Keratinocyte (primary cell): ENCODE data around the gene NRARP. TPM values are rescaled to one million over a fixed set of nuclear protein-coding genes. Genes with fewer than 3 reads are reported as not detected.

Experiments used
- DNase-seq: peaks from one replicate; pipeline ENCODE4 v3.0.0-alpha.2; 2011; ENCODE audit warnings: low read depth, missing footprints, low spot score
- FAIRE-seq: peaks from 2 replicates; lab custom pipeline; 2011; peaks lifted over from hg19 to GRCh38; lab: Jason Lieb, UNC
- H2AFZ ChIP-seq: 2 replicates; pipeline ENCODE4 v1.6.0; 2012; ENCODE audit warnings: low read length, control low read depth, inconsistent platforms; ENCODE audit not compliant: control insufficient read depth
- H3K27ac ChIP-seq: 2 replicates; pipeline ENCODE4 v1.5.1; 2011; ENCODE audit warnings: low read length; ENCODE audit not compliant: control insufficient read depth, insufficient read depth
- H3K27me3 ChIP-seq: 3 replicates; pipeline ENCODE4 v1.6.0; 2011; ENCODE audit warnings: low read length; ENCODE audit not compliant: control insufficient read depth, insufficient read depth; ENCODE audit errors: extremely low read depth
- H3K36me3 ChIP-seq, 2 experiments: 2 replicates in 1 of 2; 3 replicates in 1 of 2; pipeline ENCODE4 v1.5.1; 2011; ENCODE audit warnings: low read length in 2 of 2, mild to moderate bottlenecking in 1 of 2; ENCODE audit not compliant: control insufficient read depth in 2 of 2, insufficient read depth in 2 of 2; ENCODE audit errors: extremely low read depth in 1 of 2
- H3K4me1 ChIP-seq: 3 replicates; pipeline ENCODE4 v1.5.1; 2011; ENCODE audit warnings: low read length; ENCODE audit not compliant: control insufficient read depth, insufficient read depth; ENCODE audit errors: extremely low read depth
- H3K4me2 ChIP-seq: 3 replicates; pipeline ENCODE4 v1.6.0; 2011; ENCODE audit warnings: low read depth, low read length; ENCODE audit not compliant: control insufficient read depth, insufficient read depth; ENCODE audit errors: extremely low read depth
- H3K4me3 ChIP-seq, 3 experiments: fragments of 200-600 bp in 1 of 3; sonication (generic) in 1 of 3; 2 replicates in 2 of 3; 3 replicates in 1 of 3; pipeline ENCODE4 v1.5.1; 2011 to 2016; ENCODE audit warnings: low read length in 3 of 3, mild to moderate bottlenecking in 3 of 3, control low read depth in 2 of 3, inconsistent platforms in 1 of 3, low read depth in 1 of 3, mixed read lengths in 1 of 3, mixed run types in 1 of 3, moderate library complexity in 1 of 3; ENCODE audit not compliant: control insufficient read depth in 2 of 3, insufficient read depth in 2 of 3; ENCODE audit errors: extremely low read depth in 1 of 3
- H3K79me2 ChIP-seq: 2 replicates; pipeline ENCODE4 v1.6.0; 2012; ENCODE audit warnings: low read length; ENCODE audit not compliant: control insufficient read depth, insufficient read depth
- H3K9ac ChIP-seq: 3 replicates; pipeline ENCODE4 v1.6.0; 2011; ENCODE audit warnings: low read length; ENCODE audit not compliant: control insufficient read depth, insufficient read depth; ENCODE audit errors: extremely low read depth
- H3K9me1 ChIP-seq: 3 replicates; pipeline ENCODE4 v1.6.0; 2011; ENCODE audit warnings: low read length; ENCODE audit not compliant: control insufficient read depth, insufficient read depth; ENCODE audit errors: extremely low read depth
- H3K9me3 ChIP-seq: 2 replicates; pipeline ENCODE4 v1.5.1; 2012; ENCODE audit warnings: low read depth, low read length; ENCODE audit not compliant: control insufficient read depth
- H4K20me1 ChIP-seq: 3 replicates; pipeline ENCODE4 v1.6.0; 2011; ENCODE audit warnings: low read length; ENCODE audit not compliant: control insufficient read depth, insufficient read depth; ENCODE audit errors: extremely low read depth
- EZH2 ChIP-seq: IDR thresholded peaks from one replicate; pipeline ENCODE4 v1.6.1; 2012; ENCODE audit warnings: inconsistent platforms, mild to moderate bottlenecking, low read length, moderate library complexity
- dilution Hi-C: fragments of 300-500 bp; cut with MboI; formaldehyde crosslinking; loops from one replicate; pipeline ENCODE4 v1.7.0; 2020; ENCODE audit warnings: low sequenced_read_pairs; ENCODE audit not compliant: extremely low pct_ligation_motif_present
- polyA plus RNA-seq, 5 experiments: library from polyadenylated mRNA; depleted of rRNA in 3 of 5; stranded (reverse) in 3 of 5; stranded (forward) in 1 of 5; unstranded in 1 of 5; fragments of >200 nt; gene quantifications; 1 replicate in 1 of 5; 2 replicates in 3 of 5; 3 replicates in 1 of 5; pipeline versions ENCODE4 v1.2.1 to v1.2.3, GENCODE V29; 2011 to 2012; ENCODE audit warnings: missing spikeins in 2 of 5, low read depth in 1 of 5, low replicate concordance in 1 of 5
- TF ChIP-seq, protein P1 (sequence below), 3 experiments: IDR thresholded peaks in 1 of 3; conservative IDR thresholded peaks in 1 of 3; optimal IDR thresholded peaks in 1 of 3; 2 replicates in 2 of 3; 3 replicates in 1 of 3; pipeline versions ENCODE3 to v1.5.1; 2011; ENCODE audit warnings: low read length in 3 of 3, mild to moderate bottlenecking in 3 of 3, moderate library complexity in 2 of 3, control low read depth in 1 of 3, inconsistent platforms in 1 of 3; ENCODE audit not compliant: insufficient read depth in 2 of 3; ENCODE audit errors: extremely low read depth in 1 of 3

NRARP gene
- polyA plus RNA-seq, 1 donor (not counting 4 experiments of a cell fraction or from before 2014, with no cell fraction given) = 2.4 TPM

GRCh38 chr9:137311171-137311985 is 9.3 kb upstream of the NRARP start:
- Histone ChIP-seq H3K4me1 (peaks cover 24% of the 10 kb centered on the region), H3K27me3 (peaks cover 17% of the 10 kb centered on the region), H3K79me2 (no peaks in the 10 kb centered on the region), H3K36me3 (no peaks in the 10 kb centered on the region), H3K4me2 (peak overlapping the region; percentile 56), H2AFZ (no peak overlapping the region), H3K27ac (peak overlapping the region; percentile 59), H3K4me3 (no peak overlapping the region), H3K9me3 (no peaks in the 10 kb centered on the region), H3K9ac (peak overlapping the region; percentile 85), H3K9me1 (no peaks in the 10 kb centered on the region), H4K20me1 (no peaks in the 10 kb centered on the region)
- FAIRE-seq (no peak), DNase-seq (no peak)
- dilution Hi-C loops = no loop called here
- TF ChIP-seq, protein P1, sequence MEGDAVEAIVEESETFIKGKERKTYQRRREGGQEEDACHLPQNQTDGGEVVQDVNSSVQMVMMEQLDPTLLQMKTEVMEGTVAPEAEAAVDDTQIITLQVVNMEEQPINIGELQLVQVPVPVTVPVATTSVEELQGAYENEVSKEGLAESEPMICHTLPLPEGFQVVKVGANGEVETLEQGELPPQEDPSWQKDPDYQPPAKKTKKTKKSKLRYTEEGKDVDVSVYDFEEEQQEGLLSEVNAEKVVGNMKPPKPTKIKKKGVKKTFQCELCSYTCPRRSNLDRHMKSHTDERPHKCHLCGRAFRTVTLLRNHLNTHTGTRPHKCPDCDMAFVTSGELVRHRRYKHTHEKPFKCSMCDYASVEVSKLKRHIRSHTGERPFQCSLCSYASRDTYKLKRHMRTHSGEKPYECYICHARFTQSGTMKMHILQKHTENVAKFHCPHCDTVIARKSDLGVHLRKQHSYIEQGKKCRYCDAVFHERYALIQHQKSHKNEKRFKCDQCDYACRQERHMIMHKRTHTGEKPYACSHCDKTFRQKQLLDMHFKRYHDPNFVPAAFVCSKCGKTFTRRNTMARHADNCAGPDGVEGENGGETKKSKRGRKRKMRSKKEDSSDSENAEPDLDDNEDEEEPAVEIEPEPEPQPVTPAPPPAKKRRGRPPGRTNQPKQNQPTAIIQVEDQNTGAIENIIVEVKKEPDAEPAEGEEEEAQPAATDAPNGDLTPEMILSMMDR (optimal IDR thresholded peaks at IDR 0.05 in 1 of 3, IDR thresholded peaks at IDR 0.05 in 1 of 3, conservative IDR thresholded peaks at IDR 0.05 in 1 of 3; ENCODE audit: extremely low read depth in 1 of 3, insufficient read depth in 2 of 3, low read length in 3 of 3) = no peak
- TF ChIP-seq EZH2 = no peak

DNA sequence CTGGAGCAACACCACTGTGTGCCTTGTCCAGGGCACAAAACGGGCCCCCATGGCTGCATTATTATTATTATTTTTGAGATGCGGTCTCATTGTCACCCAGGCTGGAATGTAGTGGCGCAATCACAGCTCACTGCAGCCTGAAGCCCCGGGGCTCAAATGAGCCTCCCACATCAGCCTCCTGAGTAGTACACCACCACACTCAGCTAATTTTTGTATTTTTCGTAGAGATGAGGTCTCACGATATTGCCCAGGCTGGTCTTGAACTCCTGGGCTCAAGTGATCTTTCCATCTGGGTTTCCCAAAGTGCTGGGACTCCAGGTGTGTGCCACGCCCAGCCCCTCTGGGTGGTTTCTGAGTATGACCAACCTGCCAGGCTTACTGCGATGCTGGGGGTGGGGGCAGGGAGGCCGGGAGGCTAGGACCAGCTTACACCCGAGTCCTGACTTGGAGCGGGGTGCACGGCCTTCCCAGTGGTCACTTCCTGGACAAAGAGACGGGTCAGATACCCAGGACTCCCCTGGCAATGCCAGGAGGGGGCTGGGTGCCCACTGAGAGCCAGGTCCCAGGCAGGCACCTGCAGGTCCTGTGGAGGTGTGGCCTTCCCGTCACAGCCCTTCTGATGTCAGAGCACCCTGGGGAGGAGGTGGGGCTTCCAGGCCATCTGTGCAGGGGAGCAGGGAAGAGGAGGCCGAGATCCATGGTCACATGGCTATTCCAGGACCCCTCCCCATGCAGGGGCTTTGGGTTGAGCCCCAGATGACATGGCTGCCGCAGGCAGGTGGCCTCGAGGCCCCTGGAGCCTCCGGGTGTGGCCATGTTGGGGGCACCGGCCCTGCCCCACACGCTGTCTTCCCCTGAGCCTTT is 8.3 kb upstream of the NRARP start:
- Histone ChIP-seq H3K27ac (peak overlapping the region; percentile 59), H3K9me1 (no peaks in the 10 kb centered on the region), H3K4me3 (peak overlapping the region in 1 of 3 experiments; percentile 17), H3K36me3 (no peaks in the 10 kb centered on the region), H4K20me1 (no peaks in the 10 kb centered on the region), H2AFZ (no peak overlapping the region), H3K9ac (peak overlapping the region; percentile 85), H3K4me1 (peaks cover 28% of the 10 kb centered on the region), H3K9me3 (no peaks in the 10 kb centered on the region), H3K79me2 (no peaks in the 10 kb centered on the region), H3K4me2 (peak overlapping the region; percentile 27), H3K27me3 (peaks cover 15% of the 10 kb centered on the region)
- no peak for FAIRE-seq
- no peak for TF ChIP-seq EZH2
- TF ChIP-seq, protein P1 (optimal IDR thresholded peaks at IDR 0.05 in 1 of 3, IDR thresholded peaks at IDR 0.05 in 1 of 3, conservative IDR thresholded peaks at IDR 0.05 in 1 of 3; ENCODE audit: extremely low read depth in 1 of 3, insufficient read depth in 2 of 3, low read length in 3 of 3) = no peak
- dilution Hi-C loops = no loop called here
- no peak for DNase-seq
